Measurements from ENCODE around the gene ARIH2. TPM values are rescaled to one million over a fixed set of nuclear protein-coding genes. Genes with fewer than 3 reads are reported as not detected.

Gene ARIH2
- total RNA-seq, 1 experiment from 2014 or later, result 76.8 TPM

DNA sequence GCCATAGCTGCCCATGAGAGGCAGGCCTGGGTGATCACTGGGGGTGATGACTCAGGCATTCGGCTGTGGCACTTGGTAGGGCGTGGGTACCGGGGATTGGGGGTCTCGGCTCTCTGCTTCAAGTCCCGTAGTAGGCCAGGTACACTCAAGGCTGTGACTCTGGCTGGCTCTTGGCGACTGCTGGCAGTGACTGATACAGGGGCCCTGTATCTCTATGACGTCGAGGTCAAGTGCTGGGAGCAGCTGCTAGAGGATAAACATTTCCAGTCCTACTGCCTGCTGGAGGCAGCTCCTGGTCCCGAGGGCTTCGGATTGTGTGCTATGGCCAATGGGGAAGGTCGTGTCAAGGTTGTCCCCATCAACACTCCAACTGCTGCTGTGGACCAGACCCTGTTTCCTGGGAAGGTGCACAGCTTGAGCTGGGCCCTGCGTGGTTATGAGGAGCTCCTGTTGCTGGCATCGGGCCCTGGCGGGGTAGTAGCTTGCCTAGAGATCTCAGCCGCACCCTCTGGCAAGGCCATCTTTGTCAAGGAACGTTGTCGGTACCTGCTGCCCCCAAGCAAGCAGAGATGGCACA lies 93.9 kb downstream of the ARIH2 start:
- no peak for DNase-seq (ENCODE audit: low spot score)
- POLR2A ChIA-PET (ENCODE audit: low non-redundant PET), result no interaction called here
- no peaks in the 10 kb centered on the region for H3K4me1 ChIP-seq (ENCODE audit: insufficient read depth, low read length, poor library complexity, severe bottlenecking)
- CTCF ChIA-PET, result no interaction called here
- no peaks in the 10 kb centered on the region for H3K27me3 ChIP-seq (replicated peaks; ENCODE audit: insufficient read depth, low read depth, low read length, poor library complexity)
- H3K36me3 ChIP-seq (ENCODE audit: insufficient read depth, low read length, poor library complexity, severe bottlenecking), result peaks cover 16% of the 10 kb centered on the region
- TF ChIP-seq, protein P1, sequence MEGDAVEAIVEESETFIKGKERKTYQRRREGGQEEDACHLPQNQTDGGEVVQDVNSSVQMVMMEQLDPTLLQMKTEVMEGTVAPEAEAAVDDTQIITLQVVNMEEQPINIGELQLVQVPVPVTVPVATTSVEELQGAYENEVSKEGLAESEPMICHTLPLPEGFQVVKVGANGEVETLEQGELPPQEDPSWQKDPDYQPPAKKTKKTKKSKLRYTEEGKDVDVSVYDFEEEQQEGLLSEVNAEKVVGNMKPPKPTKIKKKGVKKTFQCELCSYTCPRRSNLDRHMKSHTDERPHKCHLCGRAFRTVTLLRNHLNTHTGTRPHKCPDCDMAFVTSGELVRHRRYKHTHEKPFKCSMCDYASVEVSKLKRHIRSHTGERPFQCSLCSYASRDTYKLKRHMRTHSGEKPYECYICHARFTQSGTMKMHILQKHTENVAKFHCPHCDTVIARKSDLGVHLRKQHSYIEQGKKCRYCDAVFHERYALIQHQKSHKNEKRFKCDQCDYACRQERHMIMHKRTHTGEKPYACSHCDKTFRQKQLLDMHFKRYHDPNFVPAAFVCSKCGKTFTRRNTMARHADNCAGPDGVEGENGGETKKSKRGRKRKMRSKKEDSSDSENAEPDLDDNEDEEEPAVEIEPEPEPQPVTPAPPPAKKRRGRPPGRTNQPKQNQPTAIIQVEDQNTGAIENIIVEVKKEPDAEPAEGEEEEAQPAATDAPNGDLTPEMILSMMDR (conservative IDR thresholded peaks at IDR 0.05; ENCODE audit: low read depth, low read length), result no peak
- TF ChIP-seq EZH2 (IDR thresholded peaks at IDR 0.05; ENCODE audit: borderline replicate concordance, low read depth, low read length, poor library complexity, severe bottlenecking), result no peak
- H3K9me3 ChIP-seq (ENCODE audit: low read depth, low read length, poor library complexity, severe bottlenecking), result no peaks in the 10 kb centered on the region
- H3K27ac ChIP-seq (ENCODE audit: low read depth, low read length, poor library complexity, severe bottlenecking), result no peak overlapping the region
- no TSS peak for BruUV-seq (replicated peaks)
- no peak overlapping the region for H3K4me3 ChIP-seq (ENCODE audit: low read depth, low read length, poor library complexity, severe bottlenecking)
- intact Hi-C loops (cut with micrococcal nuclease; ENCODE audit: unreplicated experiment), result no loop called here

DNA sequence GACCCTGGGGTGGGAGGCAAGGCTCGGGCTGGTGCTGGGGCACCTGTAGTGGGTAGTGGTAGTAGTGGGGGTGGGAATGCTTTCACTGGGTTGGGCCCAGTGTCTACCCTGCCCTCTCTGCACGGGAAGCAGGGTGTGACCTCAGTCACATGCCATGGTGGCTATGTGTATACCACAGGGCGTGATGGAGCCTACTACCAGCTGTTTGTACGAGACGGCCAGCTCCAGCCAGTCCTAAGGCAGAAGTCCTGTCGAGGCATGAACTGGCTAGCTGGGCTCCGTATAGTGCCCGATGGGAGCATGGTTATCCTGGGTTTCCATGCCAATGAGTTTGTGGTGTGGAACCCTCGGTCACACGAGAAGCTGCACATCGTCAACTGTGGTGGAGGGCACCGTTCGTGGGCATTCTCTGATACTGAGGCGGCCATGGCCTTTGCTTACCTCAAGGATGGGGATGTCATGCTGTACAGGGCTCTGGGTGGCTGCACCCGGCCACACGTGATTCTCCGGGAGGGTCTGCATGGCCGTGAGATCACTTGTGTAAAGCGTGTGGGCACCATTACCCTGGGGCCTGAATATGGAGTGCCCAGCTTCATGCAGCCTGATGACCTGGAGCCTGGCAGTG lies 94.6 kb downstream of the ARIH2 start:
- peaks cover 16% of the 10 kb centered on the region for H3K36me3 ChIP-seq (ENCODE audit: insufficient read depth, low read length, poor library complexity, severe bottlenecking)
- CTCF ChIA-PET, result no interaction called here
- H3K4me1 ChIP-seq (ENCODE audit: insufficient read depth, low read length, poor library complexity, severe bottlenecking), result no peaks in the 10 kb centered on the region
- no peaks in the 10 kb centered on the region for H3K27me3 ChIP-seq (replicated peaks; ENCODE audit: insufficient read depth, low read depth, low read length, poor library complexity)
- H3K4me3 ChIP-seq (ENCODE audit: low read depth, low read length, poor library complexity, severe bottlenecking), result no peak overlapping the region
- intact Hi-C loops (cut with micrococcal nuclease; ENCODE audit: unreplicated experiment), result no loop called here
- POLR2A ChIA-PET (ENCODE audit: low non-redundant PET), result no interaction called here
- H3K9me3 ChIP-seq (ENCODE audit: low read depth, low read length, poor library complexity, severe bottlenecking), result no peaks in the 10 kb centered on the region
- TF ChIP-seq EZH2 (IDR thresholded peaks at IDR 0.05; ENCODE audit: borderline replicate concordance, low read depth, low read length, poor library complexity, severe bottlenecking), result no peak
- TF ChIP-seq, protein P1 (conservative IDR thresholded peaks at IDR 0.05; ENCODE audit: low read depth, low read length), result no peak
- no peak for DNase-seq (ENCODE audit: low spot score)
- H3K27ac ChIP-seq (ENCODE audit: low read depth, low read length, poor library complexity, severe bottlenecking), result no peak overlapping the region
- BruUV-seq (replicated peaks), result no TSS peak

DNA sequence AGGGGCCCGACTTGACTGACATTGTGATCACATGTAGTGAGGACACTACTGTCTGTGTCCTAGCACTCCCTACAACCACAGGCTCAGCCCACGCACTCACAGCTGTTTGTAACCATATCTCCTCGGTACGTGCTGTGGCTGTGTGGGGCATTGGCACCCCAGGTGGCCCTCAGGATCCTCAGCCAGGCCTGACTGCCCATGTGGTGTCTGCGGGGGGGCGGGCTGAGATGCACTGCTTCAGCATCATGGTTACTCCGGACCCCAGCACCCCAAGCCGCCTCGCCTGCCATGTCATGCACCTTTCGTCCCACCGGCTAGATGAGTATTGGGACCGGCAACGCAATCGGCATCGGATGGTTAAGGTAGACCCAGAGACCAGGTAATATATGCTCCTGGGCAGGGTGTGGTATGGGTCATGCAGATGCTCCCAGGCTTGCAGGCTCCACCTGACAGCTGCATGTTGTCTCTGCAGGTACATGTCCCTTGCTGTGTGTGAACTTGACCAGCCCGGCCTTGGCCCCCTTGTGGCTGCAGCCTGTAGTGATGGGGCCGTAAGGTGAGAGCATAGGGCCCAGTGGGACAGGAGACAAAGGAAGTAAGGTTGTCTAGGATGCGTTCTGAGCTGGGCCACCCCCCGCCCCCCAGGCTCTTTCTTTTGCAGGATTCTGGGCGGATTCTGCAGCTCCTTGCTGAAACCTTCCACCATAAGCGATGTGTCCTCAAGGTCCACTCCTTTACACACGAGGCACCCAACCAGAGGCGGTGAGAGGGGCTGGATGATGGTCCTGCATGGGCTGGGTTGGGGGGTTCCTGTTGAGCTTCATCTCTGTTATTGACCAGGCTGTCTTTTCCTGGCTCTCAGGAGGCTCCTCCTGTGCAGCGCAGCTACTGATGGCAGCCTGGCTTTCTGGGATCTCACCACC lies 95.4 kb downstream of the ARIH2 start:
- Histone ChIP-seq H3K27me3 (replicated peaks; ENCODE audit: insufficient read depth, low read depth, low read length, poor library complexity) (no peaks in the 10 kb centered on the region), H3K36me3 (ENCODE audit: insufficient read depth, low read length, poor library complexity, severe bottlenecking) (peaks cover 16% of the 10 kb centered on the region), H3K4me1 (ENCODE audit: insufficient read depth, low read length, poor library complexity, severe bottlenecking) (no peaks in the 10 kb centered on the region), H3K9me3 (ENCODE audit: low read depth, low read length, poor library complexity, severe bottlenecking) (no peaks in the 10 kb centered on the region), H3K27ac (ENCODE audit: low read depth, low read length, poor library complexity, severe bottlenecking) (no peak overlapping the region), H3K4me3 (ENCODE audit: low read depth, low read length, poor library complexity, severe bottlenecking) (no peak overlapping the region)
- intact Hi-C loops (cut with micrococcal nuclease; ENCODE audit: unreplicated experiment), result no loop called here
- no peak for DNase-seq (ENCODE audit: low spot score)
- ChIA-PET CTCF (no interaction called here), POLR2A (ENCODE audit: low non-redundant PET) (no interaction called here)
- TF ChIP-seq, protein P1 (conservative IDR thresholded peaks at IDR 0.05; ENCODE audit: low read depth, low read length), result peak; percentile 40
- no peak for TF ChIP-seq EZH2 (IDR thresholded peaks at IDR 0.05; ENCODE audit: borderline replicate concordance, low read depth, low read length, poor library complexity, severe bottlenecking)
- BruUV-seq (replicated peaks), result no TSS peak
